ENCODE measurements around the gene DFFA. TPM values are rescaled to one million over a fixed set of nuclear protein-coding genes. Genes with fewer than 3 reads are reported as not detected.

DFFA gene
- polyA plus RNA-seq, 2 of the 4 experiments (the other 2 are of a cell fraction): 28.5 to 31.7 TPM

- CTCF ChIA-PET: no interaction called here
- 90% methylated on average over 23 of the region's 23 CpGs for WGBS (ENCODE audit: missing lambda C conversion rate)
- POLR2A ChIA-PET: no interaction called here
These were observed 926 bp upstream of the DFFA start for GRCh38 chr1:10473145-10473765.

GRCh38 chr1:10471411-10472219 lies 714 bp downstream of the DFFA start:
- TF ChIP-seq KDM1A (IDR thresholded peaks at IDR 0.05; ENCODE audit: low read depth) (peak; percentile 93), HOXB13 (CRISPR knock-in tag; IDR thresholded peaks at IDR 0.05; ENCODE audit: low read depth) (no peak)
- peaks cover 13% of the 10 kb centered on the region; the same call in 2 of the 3 replicates for H3K4me1 ChIP-seq
- 23% methylated on average over 15 of the region's 23 CpGs for WGBS (ENCODE audit: missing lambda C conversion rate)
- peak overlapping the region; percentile 84 for H3K4me2 ChIP-seq
- ChIA-PET POLR2A (no interaction called here), CTCF (no interaction called here)
- ATAC-seq: peak; percentile 10; a peak in 5 of 6 replicates
- peak overlapping the region; percentile 59 for H3K4me3 ChIP-seq
- H3K9me3 ChIP-seq: no peaks in the 10 kb centered on the region
- H3K27ac ChIP-seq: peak overlapping the region; percentile 67 to 93
- FAIRE-seq: no peak
- DNase-seq (ENCODE audit: low read depth in 1 of 2, low spot score in 1 of 2): peak in 1 of 2 experiments; percentile 21

More at GRCh38 chr1:10473145-10473765, 926 bp upstream of the DFFA start:
- H3K27ac ChIP-seq: peak overlapping the region; percentile 67 to 93
- no peak for ATAC-seq
- DNase-seq (ENCODE audit: low read depth in 1 of 2, low spot score in 1 of 2): no peak
- peak overlapping the region; percentile 74 for H3K4me2 ChIP-seq
- 0 out of 3 replicates have a peak overlapping the region, but pooled peaks have one; percentile 59 for H3K4me3 ChIP-seq
- no peaks in the 10 kb centered on the region for H3K9me3 ChIP-seq
- peaks cover 13% of the 10 kb centered on the region; the same call in 2 of the 3 replicates for H3K4me1 ChIP-seq
- TF ChIP-seq PHF8 (IDR thresholded peaks at IDR 0.05; ENCODE audit: borderline replicate concordance, low read depth): no peak
- no peak for TF ChIP-seq FOXS1 (CRISPR knock-in tag; IDR thresholded peaks at IDR 0.05)
- no peak for TF ChIP-seq ZC3H11A (IDR thresholded peaks at IDR 0.05)
- FAIRE-seq: no peak

GRCh38 chr1:10470043-10470442 lies 2.3 kb downstream of the DFFA start:
- TF ChIP-seq USF2 (IDR thresholded peaks at IDR 0.05): no peak
- TF ChIP-seq MYC (IDR thresholded peaks at IDR 0.05; ENCODE audit: borderline replicate concordance, low read length): no peak
- no peak for TF ChIP-seq GATA3 (IDR thresholded peaks at IDR 0.05; ENCODE audit: borderline replicate concordance)
- no peak for TF ChIP-seq RFX5 (IDR thresholded peaks at IDR 0.05)
- TF ChIP-seq BCL3 (IDR thresholded peaks at IDR 0.05): no peak
- TF ChIP-seq EHF (CRISPR knock-in tag; IDR thresholded peaks at IDR 0.05): no peak
- TF ChIP-seq MAX (IDR thresholded peaks at IDR 0.05): no peak
- Histone ChIP-seq H3K27ac (no peak overlapping the region), H3K9me3 (no peaks in the 10 kb centered on the region), H3K4me2 (no peak overlapping the region), H3K4me1 (peaks cover 5% of the 10 kb centered on the region; the same call in 1 of the 3 replicates), H3K4me3 (no peak overlapping the region)
- POLR2A ChIA-PET: no interaction called here
- 98% methylated on average over 4 of the region's 4 CpGs for WGBS (ENCODE audit: missing lambda C conversion rate)
- CTCF ChIA-PET: interaction anchor here (0.7 kb wide), 1 partner anchor 1605 kb away, joined by 3 read pairs; no protein-coding TSS in a partner anchor
- FAIRE-seq: no peak
- no peak for DNase-seq (ENCODE audit: low read depth in 1 of 2, low spot score in 1 of 2)
- no peak for ATAC-seq

GRCh38 chr1:10467078-10467477 lies 5.3 kb downstream of the DFFA start:
- Histone ChIP-seq H3K4me3 (no peak overlapping the region), H3K9me3 (no peaks in the 10 kb centered on the region), H3K4me2 (no peak overlapping the region), H3K27ac (no peak overlapping the region), H3K4me1 (peaks cover 5% of the 10 kb centered on the region; the same call in 1 of the 3 replicates)
- ChIA-PET CTCF (interaction anchor here (0.6 kb wide), 1 partner anchor 52 kb away, joined by 3 read pairs; no protein-coding TSS in a partner anchor), POLR2A (no interaction called here)
- FAIRE-seq (no peak), ATAC-seq (no peak), DNase-seq (ENCODE audit: low read depth in 1 of 2, low spot score in 1 of 2) (no peak)
- no peak for TF ChIP-seq ESRRA (IDR thresholded peaks at IDR 0.05; ENCODE audit: borderline replicate concordance, low read length)
- no peak for TF ChIP-seq SMC3 (IDR thresholded peaks at IDR 0.05)
- no peak for TF ChIP-seq ZC3H11A (IDR thresholded peaks at IDR 0.05)
- no peak for TF ChIP-seq SREBF2 (IDR thresholded peaks at IDR 0.05)
- TF ChIP-seq ZSCAN20 (CRISPR knock-in tag; IDR thresholded peaks at IDR 0.05): no peak
- TF ChIP-seq E2F6 (IDR thresholded peaks at IDR 0.05; ENCODE audit: borderline replicate concordance, low read depth): no peak
- TF ChIP-seq PHF8 (IDR thresholded peaks at IDR 0.05; ENCODE audit: borderline replicate concordance, low read depth): no peak
- TF ChIP-seq FOSB (CRISPR knock-in tag; IDR thresholded peaks at IDR 0.05): no peak
- TF ChIP-seq REST (IDR thresholded peaks at IDR 0.05): no peak
- TF ChIP-seq RAD21 (conservative IDR thresholded peaks at IDR 0.05 in 1 of 2, IDR thresholded peaks at IDR 0.05 in 1 of 2): no peak
- no peak for TF ChIP-seq CHD4 (IDR thresholded peaks at IDR 0.05; ENCODE audit: borderline replicate concordance)
- TF ChIP-seq NFE2L2 (conservative IDR thresholded peaks at IDR 0.05; ENCODE audit: low read length): no peak
- 93% methylated on average over 2 of the region's 2 CpGs for WGBS (ENCODE audit: missing lambda C conversion rate)

Data from A549 (cell line).